ENCODE data around the gene SNX5.

The SNX5 gene

GRCh38 chr20:17936761-17937732 lies 31.5 kb downstream of the SNX5 start:
- in situ Hi-C loops (cut with MboI; ENCODE audit: low sequenced_read_pairs, unreplicated experiment): no loop called here

GRCh38 chr20:17936286-17936760 lies 32.3 kb downstream of the SNX5 start:
- in situ Hi-C loops (cut with MboI; ENCODE audit: low sequenced_read_pairs, unreplicated experiment): no loop called here
- no peak for DNase-seq (ENCODE audit: low spot score)
- TF ChIP-seq, protein P1, sequence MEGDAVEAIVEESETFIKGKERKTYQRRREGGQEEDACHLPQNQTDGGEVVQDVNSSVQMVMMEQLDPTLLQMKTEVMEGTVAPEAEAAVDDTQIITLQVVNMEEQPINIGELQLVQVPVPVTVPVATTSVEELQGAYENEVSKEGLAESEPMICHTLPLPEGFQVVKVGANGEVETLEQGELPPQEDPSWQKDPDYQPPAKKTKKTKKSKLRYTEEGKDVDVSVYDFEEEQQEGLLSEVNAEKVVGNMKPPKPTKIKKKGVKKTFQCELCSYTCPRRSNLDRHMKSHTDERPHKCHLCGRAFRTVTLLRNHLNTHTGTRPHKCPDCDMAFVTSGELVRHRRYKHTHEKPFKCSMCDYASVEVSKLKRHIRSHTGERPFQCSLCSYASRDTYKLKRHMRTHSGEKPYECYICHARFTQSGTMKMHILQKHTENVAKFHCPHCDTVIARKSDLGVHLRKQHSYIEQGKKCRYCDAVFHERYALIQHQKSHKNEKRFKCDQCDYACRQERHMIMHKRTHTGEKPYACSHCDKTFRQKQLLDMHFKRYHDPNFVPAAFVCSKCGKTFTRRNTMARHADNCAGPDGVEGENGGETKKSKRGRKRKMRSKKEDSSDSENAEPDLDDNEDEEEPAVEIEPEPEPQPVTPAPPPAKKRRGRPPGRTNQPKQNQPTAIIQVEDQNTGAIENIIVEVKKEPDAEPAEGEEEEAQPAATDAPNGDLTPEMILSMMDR (IDR thresholded peaks at IDR 0.05; ENCODE audit: borderline replicate concordance, control extremely low read depth, extremely low read depth, insufficient read depth, missing control alignments): no peak

More at GRCh38 chr20:17936761-17937732, 31.5 kb downstream of the SNX5 start:
- DNase-seq (ENCODE audit: low spot score): no peak
- TF ChIP-seq, protein P1 (IDR thresholded peaks at IDR 0.05; ENCODE audit: borderline replicate concordance, control extremely low read depth, extremely low read depth, insufficient read depth, missing control alignments): no peak

GRCh38 chr20:17935761-17936160 lies 32.8 kb downstream of the SNX5 start:
- in situ Hi-C loops (cut with MboI; ENCODE audit: low sequenced_read_pairs, unreplicated experiment): no loop called here
- TF ChIP-seq, protein P1 (IDR thresholded peaks at IDR 0.05; ENCODE audit: borderline replicate concordance, control extremely low read depth, extremely low read depth, insufficient read depth, missing control alignments): no peak

GRCh38 chr20:17935186-17935585 lies 33.4 kb downstream of the SNX5 start:
- TF ChIP-seq, protein P1 (IDR thresholded peaks at IDR 0.05; ENCODE audit: borderline replicate concordance, control extremely low read depth, extremely low read depth, insufficient read depth, missing control alignments): no peak
- DNase-seq (ENCODE audit: low spot score): no peak
- in situ Hi-C loops (cut with MboI; ENCODE audit: low sequenced_read_pairs, unreplicated experiment): no loop called here

More at GRCh38 chr20:17935761-17936160, 32.8 kb downstream of the SNX5 start:
- no peak for DNase-seq (ENCODE audit: low spot score)

DNA sequence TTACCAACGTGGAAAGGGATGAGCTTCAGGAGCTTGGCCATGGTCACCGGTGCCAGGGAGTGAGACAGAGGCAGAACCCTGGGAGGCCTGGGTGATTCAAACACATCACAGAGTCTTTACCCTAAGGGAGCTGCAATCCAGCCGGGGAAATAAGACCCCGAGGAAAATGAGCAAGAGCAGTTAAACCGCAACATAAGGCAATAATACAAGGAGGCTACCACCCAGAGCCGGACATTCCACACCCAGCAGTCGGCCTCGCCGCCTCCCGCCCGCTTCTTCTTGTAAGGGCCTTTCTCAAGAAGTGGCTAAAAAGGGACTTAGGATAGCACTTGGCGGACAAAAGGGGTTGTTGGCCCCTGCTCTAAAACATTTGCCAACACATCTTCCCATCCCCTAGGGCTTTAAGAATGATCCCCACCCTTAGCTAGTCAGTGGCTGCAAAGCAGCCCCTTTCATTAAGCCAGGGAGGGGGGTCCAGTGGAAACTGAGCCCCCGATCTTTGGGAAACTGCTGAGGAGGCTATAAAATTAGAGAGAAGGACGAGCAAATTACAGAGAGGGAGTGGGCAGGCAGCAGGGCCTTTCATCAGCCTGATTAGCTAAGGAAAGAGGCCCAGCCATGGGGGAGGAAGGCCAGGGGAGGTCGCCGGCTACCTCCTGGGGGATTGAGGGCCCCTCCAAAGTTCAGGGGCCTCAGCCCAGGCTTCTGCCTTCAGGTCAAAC lies 34.3 kb downstream of the SNX5 start:
- DNase-seq (ENCODE audit: low spot score): no peak
- in situ Hi-C loops (cut with MboI; ENCODE audit: low sequenced_read_pairs, unreplicated experiment): no loop called here
- TF ChIP-seq, protein P1 (IDR thresholded peaks at IDR 0.05; ENCODE audit: borderline replicate concordance, control extremely low read depth, extremely low read depth, insufficient read depth, missing control alignments): no peak

DNA sequence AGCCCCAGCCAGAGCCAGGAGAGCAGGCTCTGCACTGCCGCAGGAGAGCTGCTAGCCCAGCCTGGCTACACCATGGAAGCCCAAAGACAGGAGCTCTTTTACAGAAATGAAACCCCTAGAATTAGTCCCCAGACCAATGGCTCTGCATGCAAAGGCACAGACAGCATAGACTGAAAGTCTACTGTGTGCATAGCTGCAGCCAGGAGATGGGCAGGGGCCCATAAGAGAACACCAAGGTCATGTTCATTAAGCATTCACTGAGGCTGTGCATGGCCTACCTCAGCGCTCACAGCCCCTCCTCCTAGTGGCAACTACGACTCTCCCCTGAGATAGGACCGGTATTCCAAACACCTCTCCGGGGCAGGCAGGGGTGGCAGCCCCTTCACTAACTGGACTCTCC lies 34.9 kb downstream of the SNX5 start:
- in situ Hi-C loops (cut with MboI; ENCODE audit: low sequenced_read_pairs, unreplicated experiment): no loop called here
- TF ChIP-seq, protein P1 (IDR thresholded peaks at IDR 0.05; ENCODE audit: borderline replicate concordance, control extremely low read depth, extremely low read depth, insufficient read depth, missing control alignments): no peak
- DNase-seq (ENCODE audit: low spot score): no peak

Measured in GM13976 (cell line).